ENCODE measurements around the gene NECTIN4.

NECTIN4 gene

GRCh38 chr1:161111527-161111926 is 22.2 kb upstream of the NECTIN4 start:
- no peak for DNase-seq (ENCODE audit: low read depth, low spot score)

GRCh38 chr1:161111117-161111516 is 21.8 kb upstream of the NECTIN4 start:
- DNase-seq (ENCODE audit: low read depth, low spot score): no peak

- DNase-seq (ENCODE audit: low read depth, low spot score): no peak
Observed at GRCh38 chr1:161106431-161106830, 17.1 kb upstream of the NECTIN4 start.

GRCh38 chr1:161100556-161100955 is 11.2 kb upstream of the NECTIN4 start:
- no peak for DNase-seq (ENCODE audit: low read depth, low spot score)

- DNase-seq (ENCODE audit: low read depth, low spot score): no peak
Observed at GRCh38 chr1:161099090-161099802, 9.9 kb upstream of the NECTIN4 start.

- peak; percentile 14 for DNase-seq (ENCODE audit: low read depth, low spot score)
Observed at GRCh38 chr1:161098210-161099068, 9.1 kb upstream of the NECTIN4 start, which contains the start of gene KLHDC9. KLHDC9 (plus strand) TSS chr1:161098361; CDS start chr1:161098536, 175 bp downstream.

- DNase-seq (ENCODE audit: low read depth, low spot score): no peak
Observed at GRCh38 chr1:161096530-161096929, 7.2 kb upstream of the NECTIN4 start.

GRCh38 chr1:161096015-161096414 is 6.7 kb upstream of the NECTIN4 start:
- no peak for DNase-seq (ENCODE audit: low read depth, low spot score)

GRCh38 chr1:161095230-161095629 is 5.9 kb upstream of the NECTIN4 start:
- no peak for DNase-seq (ENCODE audit: low read depth, low spot score)

- DNase-seq (ENCODE audit: low read depth, low spot score): no peak
Observed at GRCh38 chr1:161094481-161094880, 5.1 kb upstream of the NECTIN4 start.

GRCh38 chr1:161092621-161093028 is 3.3 kb upstream of the NECTIN4 start:
- no peak for DNase-seq (ENCODE audit: low read depth, low spot score)

- no peak for DNase-seq (ENCODE audit: low read depth, low spot score)
Observed at GRCh38 chr1:161091796-161092507, 2.6 kb upstream of the NECTIN4 start.

- DNase-seq (ENCODE audit: low read depth, low spot score): no peak
Observed at GRCh38 chr1:161091093-161091492, 1.7 kb upstream of the NECTIN4 start.

- DNase-seq (ENCODE audit: low read depth, low spot score): no peak
Observed at GRCh38 chr1:161090617-161091016, 1.3 kb upstream of the NECTIN4 start.

GRCh38 chr1:161089938-161090337 is 580 bp upstream of the NECTIN4 start:
- no peak for DNase-seq (ENCODE audit: low read depth, low spot score)

GRCh38 chr1:161088587-161089110 is 709 bp downstream of the NECTIN4 start:
- no peak for DNase-seq (ENCODE audit: low read depth, low spot score)

GRCh38 chr1:161086457-161086856 is 2.9 kb downstream of the NECTIN4 start:
- DNase-seq (ENCODE audit: low read depth, low spot score): no peak

GRCh38 chr1:161085165-161085564 is 4.2 kb downstream of the NECTIN4 start:
- DNase-seq (ENCODE audit: low read depth, low spot score): no peak

GRCh38 chr1:161084597-161084988 is 4.8 kb downstream of the NECTIN4 start:
- no peak for DNase-seq (ENCODE audit: low read depth, low spot score)

- DNase-seq (ENCODE audit: low read depth, low spot score): no peak
Observed at GRCh38 chr1:161083748-161084596, 5.4 kb downstream of the NECTIN4 start.
